Fibroblast of skin of back (primary cell): ENCODE measurements around the gene SHISA9. TPM values are rescaled to one million over a fixed set of nuclear protein-coding genes. Genes with fewer than 3 reads are reported as not detected.
"Not testable (repeated sequence)": the region's sequence is repeated elsewhere in the genome, so short reads cannot be mapped to it uniquely, and the experiment has no call there.

ENCODE experiments used
- DNase-seq: peaks from one replicate; pipeline ENCODE4 v3.0.0-alpha.2; 2013
- polyA plus RNA-seq, 2 experiments: library from polyadenylated mRNA; unstranded; fragments of 120-200 nt; gene quantifications; one replicate each; pipeline ENCODE4 v1.2.1, GENCODE V29; 2013; ENCODE audit not compliant: insufficient read length in 2 of 2

Gene SHISA9
- polyA plus RNA-seq (2013, experiment 1 of 2; ENCODE audit: insufficient read length): not detected
- not detected for polyA plus RNA-seq (2013, experiment 2 of 2; ENCODE audit: insufficient read length)

DNA sequence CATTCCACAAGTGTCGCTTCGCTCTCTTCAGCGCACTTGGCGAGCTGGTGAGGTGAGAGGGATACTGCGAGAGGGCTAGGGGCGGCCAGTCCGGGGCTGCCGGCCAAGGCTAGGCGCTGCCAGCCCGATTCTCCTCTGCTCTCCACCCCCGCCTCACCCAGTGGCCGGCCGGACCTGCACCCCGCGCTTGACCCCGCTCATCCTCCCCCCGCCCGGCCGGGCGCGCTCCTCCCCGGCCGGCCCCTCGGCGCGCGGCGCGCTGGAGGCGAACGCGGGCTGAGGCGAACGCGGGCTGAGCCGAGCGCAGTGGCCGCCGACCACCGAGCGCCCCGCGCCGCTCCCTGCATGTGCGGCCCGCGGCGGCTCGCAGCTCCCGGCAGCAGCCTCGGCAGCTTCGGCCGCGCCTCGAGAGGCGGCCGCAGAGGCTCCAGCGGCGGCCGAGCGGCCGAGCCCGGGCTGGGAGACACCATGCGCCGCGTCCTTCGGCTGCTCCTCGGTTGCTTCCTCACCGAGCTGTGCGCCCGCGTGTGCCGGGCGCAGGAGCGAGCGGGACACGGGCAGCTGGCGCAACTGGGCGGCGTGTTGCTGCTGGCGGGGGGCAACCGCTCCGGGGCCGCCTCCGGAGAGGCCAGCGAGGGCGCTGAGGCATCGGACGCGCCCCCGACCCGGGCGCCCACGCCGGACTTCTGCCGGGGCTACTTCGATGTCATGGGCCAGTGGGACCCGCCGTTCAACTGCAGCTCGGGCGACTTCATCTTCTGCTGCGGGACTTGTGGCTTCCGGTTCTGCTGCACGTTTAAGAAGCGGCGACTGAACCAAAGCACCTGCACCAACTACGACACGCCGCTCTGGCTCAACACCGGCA is at the start of gene SHISA9:
SHISA9 (plus strand) TSS at position 2 of the 865 bp plus-strand sequence.
- DNase-seq: peak; percentile 12

DNA sequence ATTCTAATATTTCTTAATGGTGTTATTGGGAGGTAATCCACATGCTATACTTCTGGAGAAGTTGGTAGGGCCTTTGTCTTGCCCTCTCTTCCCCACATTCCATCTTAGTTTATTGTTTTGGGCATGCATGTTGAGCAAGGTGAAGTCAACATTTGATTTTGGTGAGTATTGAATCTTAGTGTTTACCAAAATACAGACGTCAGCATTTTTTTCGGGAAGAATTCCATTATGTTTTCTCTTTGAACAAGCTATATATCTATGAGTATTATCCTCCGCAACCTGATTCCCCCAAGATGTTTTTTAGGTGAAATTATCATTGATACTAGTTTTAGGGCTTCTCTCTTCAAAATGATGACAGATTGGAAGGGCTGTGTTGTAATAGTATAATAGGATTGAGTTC is 47.4 kb upstream of the SHISA9 start:
- no peak for DNase-seq

DNA sequence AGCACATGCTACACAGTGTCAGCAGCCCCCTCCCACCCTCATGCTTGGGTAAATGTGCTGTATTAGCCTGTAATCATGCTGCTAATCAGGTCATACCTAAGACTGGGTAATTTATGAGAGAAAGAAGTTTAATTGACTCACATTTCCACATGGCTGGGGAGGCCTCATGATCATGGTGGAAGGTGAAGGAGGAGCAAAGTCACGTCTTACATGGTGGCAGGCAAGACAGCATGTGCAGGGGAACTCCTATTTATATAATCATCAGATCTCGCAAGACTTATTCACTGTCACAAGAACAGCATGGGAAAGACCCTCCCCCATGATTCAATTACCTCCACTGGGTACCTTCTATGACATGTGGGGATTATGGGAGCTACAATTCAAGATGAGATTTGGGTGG is 44.0 kb upstream of the SHISA9 start:
- DNase-seq: not testable (repeated sequence)

DNA sequence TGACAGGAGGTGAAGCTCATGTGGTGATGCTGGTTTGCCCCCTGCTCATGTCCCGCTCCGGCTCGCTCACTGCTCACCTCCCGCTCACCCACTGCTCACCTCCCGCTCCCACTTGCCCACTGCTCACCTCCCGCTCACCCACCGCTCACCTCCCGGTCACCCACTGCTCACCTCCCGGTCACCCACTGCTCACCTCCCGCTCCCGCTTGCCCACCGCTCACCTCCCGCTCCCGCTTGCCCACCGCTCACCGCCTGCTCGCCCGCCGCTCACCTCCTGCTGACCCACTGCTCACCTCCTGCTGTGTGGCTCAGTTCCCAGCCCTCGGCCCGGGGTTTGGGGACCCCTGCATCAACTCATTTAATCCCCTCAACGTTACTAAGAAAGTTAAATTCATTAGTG is 39.1 kb upstream of the SHISA9 start:
- no peak for DNase-seq

DNA sequence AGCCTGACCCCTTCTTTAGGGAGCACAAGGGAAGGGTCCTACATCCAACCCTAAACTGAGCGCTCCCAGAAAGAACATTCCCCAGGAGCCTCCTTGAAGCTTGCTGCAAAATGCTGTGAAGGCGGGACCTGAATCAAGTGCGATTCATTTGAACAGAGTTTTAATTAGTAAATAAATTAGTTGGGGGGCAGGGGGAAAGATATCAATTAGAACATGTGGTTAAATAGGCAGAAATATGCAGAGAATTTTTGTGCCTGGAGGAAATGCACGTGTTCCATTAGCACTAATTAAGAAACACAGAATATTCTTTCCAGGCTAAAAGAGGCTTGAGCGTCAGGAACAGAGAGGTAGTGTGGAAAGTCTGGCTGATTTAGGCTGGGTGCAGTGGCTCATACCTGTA is 38.5 kb upstream of the SHISA9 start:
- DNase-seq: no peak

DNA sequence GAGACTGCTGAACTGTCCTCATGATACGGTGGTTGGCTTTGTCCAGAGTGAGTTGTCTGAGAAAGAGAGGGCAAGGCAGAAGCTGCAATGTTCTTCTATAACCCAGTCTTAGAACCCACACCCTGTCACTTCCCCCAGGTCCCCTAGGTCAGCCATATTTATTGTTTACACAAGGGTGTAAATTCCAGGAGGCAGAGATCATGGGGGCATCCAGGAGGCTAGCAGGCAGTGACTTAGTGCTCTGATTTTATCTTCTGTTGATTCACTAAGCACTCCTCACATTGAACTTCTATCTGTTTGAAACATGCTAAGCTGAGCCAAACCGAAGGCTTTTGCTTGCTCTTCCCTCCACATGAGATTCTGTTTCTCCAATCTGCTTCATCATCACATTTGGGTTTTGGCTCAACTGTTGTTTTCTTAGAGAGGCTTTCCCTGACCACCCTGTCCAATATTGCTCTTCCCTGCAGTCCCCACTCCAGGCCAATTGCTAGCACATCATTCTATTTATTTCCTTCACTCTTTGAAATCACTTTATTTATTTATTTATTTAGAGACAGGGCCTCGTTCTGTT is 34.3 kb upstream of the SHISA9 start:
- no peak for DNase-seq

DNA sequence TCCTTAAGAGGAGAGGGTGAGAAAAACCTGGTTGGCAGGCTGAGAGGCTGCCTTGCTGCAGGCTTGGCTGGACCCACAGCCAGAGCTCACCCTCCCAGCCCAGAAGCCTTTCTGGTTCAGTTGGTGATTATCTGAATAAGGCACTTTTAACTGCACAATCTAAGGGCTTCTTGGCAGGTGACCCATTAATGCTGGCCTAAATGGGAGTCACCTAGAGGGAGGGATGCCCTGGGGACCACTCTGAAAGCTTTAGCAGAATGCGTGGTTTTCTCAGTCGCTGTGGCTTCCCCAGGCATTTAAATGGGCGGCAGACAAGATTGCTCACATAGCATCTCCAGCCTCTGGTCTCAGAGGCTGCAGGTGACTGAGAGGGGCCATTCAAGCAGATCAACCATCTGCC is 33.2 kb upstream of the SHISA9 start:
- no peak for DNase-seq

DNA sequence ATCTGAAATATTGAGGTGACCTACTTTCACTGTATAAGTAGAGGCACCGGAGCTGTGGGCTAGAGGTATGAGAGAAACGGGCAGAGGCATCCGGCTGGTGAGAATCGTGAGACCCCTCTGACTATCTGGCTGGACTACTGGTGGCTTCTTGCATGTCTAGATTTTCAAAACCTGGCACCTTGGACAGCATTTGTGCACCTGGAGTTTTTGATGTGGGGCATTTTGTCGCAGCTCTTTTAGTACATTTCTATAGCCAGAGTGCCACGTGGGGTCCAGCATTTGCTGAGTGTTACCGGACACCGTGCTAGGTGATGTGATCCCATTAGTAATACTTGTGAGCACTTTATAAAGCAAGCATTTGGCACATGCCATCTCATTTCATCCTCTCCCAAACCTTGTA is 32.6 kb upstream of the SHISA9 start:
- no peak for DNase-seq

DNA sequence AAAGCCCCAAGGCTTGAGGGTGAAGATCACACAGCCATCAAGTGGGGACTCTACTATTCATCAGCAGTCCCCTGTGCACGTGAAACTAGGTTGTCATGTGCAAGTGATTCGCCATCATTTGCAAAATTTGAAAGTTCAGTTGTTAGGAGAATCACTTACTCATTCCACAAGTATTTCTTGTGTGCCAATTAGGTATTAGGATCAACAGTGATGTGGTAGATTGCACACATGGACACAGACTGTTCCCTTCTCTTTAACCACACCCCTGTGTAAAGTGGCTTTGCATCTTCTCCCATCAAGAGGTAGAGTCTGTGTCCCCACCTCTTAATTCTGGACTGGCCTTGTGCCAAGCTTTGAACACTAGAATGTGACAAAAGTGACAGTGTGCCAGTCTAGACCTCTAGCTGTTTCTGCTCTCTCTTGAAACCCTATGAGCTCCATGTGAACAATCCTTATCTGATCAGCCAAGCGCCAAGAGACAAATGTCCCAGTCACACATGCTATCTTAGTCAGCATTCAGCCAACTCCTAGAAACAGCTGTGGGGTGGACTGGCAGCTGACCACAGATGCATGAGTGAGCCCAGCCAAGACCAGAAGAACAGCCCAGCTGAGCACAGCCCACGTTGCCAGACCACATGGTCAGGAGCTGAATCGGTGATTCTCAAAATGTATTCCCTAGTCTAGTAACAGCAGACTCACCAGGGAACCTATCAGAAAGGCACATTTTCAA is 31.5 kb upstream of the SHISA9 start:
- no peak for DNase-seq

DNA sequence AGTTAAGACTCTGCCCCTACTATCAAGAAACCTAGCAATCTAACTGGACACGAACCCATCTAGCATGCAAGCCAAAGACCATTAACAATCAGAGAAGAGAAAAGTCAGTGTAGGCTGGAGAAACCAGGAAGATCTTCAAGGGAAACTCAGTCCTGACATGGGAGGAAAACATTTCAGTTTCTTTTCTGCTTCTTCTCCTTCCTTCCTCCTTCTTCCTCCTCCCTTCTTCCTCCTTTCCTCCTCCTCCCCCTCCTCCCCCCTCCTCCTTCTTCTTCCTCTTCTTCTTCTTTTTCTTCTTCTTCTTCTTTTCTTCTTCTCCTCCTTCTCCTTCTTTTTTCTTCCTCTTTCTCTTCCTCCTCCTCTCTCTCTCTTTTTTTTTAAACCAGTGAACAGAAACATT is 29.6 kb upstream of the SHISA9 start:
- DNase-seq: no peak

DNA sequence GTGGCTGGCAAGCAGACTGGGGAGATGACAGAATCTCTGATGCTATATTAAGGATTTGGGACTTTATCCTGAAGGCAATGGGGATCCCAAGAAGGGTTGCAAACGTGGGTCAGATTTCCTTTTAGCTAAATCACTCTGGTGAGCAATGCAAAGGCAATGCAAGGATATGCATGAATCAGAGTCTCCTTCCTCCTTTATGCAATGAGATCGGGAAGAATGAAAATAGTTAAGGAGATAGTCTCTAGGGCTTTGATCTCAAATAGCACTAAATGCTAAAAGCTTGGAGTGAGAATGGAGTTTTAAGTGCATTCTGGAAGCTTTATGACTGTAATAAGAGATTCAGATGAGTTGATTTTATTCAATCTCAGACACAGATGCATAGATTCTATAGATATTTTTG is 27.2 kb upstream of the SHISA9 start:
- peak; percentile 85 for DNase-seq

DNA sequence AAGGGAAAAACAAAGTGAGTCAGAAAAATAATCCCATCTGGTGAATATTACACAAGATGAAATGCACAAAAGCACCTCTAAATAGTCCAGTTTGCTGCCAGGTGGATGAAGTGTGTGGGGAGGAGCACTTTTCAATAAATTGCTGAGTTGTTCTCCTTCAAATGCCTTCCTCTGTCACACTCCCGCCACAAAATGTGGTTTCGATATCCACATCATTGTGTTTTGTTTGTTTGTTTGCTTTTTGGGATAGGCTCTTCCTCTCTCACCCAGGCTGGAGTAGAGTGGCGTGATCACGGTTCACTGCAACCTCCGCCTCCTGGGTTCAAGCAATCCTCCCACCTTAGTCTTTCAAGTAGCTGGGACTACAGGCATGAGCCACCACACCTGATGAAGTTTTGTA is 24.6 kb upstream of the SHISA9 start:
- DNase-seq: no peak

DNA sequence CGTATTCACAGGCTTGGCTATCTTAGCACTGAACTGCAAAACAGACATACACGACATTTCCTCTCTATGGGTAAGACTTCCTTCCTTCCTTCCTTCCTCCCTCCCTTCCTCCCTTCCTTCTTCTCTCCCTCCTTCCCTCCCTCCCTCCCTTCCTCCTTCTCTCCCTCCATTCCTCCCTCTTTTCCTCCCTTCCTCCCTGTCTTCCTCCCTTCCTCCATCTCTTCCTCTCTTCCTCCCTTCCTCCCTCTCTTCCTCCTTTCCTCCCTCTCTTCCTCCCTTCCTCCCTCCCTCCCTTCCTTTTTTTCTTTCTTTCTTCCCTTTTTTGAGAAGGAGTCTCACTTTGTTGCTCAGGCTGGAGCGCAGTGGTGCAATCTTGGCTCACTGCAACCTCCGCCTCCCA is 22.4 kb upstream of the SHISA9 start:
- no peak for DNase-seq

DNA sequence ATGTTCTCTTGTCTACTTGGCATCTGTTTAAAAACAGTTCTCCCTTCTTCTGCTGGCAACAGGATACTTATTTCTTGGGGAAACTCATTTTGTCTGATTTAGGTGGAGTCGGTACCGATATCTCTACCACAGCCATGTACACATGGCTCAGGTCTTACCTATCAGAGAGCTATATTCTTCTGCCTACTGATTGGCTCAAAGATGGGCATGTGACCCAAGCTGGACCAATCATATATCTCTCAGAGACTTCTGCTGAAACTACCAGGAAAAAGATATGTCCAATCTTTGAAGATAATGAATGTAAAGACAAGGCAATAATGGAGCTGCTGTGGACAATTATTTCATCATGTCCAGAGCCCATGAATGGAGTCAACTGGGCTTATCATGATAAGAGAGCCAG is 21.6 kb upstream of the SHISA9 start:
- DNase-seq: no peak

DNA sequence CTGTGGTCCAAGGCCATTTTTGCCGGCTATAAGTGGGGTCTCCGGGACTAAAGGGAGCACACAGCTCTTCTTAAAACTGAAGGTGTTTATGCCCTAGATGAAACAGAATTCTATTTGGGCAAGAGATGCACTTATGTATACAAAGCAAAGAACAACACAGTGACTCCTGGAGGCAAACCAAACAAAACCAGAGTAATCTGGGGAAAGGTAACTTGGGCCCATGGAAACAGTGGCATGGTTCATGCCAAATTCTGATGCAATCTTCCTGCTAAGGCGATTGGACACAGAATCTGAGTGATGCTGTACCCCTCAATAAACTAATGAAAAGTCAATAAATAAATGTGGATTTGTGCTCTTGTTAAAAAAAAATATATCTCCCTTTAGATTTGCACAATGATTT is 20.2 kb upstream of the SHISA9 start:
- DNase-seq: no peak

DNA sequence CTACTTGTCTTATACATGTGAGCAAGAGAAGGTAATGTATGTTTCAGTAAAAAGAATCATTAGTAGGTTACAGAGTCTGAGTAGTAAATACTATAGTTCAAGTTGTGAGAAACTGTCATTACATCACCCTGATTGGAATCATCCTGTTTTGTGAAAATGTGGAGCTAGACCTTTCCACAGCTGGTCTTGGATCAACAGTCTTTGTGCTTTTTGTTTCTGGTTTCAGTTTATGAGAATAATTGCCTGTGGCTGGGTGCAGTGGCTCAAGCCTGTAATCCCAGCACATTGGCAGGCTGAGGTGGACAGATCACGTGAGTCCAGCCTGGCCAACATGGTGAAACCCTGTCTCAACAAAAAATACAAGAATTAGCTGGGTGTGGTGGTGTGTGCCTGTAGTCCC is 19.7 kb upstream of the SHISA9 start:
- no peak for DNase-seq

DNA sequence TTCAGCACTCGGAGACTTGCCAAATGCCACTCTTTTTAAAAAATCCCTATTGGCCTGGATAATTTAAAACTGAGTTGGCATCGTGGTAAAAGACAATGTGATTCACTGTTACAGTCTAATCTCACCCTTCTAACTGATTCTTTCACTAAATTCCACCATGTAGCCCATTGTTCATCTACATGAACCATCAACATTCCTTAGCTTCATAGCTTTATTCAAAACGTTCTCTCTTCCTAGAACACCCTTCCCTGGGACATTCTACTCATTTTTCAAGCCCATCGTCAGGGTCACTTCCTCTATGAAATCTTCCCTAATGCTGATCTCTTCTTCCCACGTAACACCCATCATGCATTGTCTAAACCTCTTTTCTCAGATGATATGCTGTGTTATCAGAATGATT is 15.7 kb upstream of the SHISA9 start:
- no peak for DNase-seq

DNA sequence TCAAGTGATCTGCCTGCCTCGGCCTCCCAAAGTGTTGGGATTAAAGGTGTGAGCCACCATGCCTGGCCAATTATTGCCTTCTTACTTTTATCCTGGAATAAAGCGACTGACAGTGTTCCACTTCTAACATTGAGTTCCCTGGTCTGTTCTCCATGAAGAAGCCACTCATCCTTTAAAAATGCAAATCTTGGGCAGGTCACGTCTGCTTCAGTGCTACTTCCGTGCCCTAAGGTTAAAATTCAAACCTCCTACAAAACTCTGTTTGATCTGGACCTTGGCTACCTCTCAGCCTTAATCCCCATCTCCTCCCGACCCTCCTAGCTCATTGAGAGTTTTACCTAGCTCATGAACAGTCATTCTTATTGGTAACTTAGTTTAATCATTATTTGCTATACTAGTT is 9.6 kb upstream of the SHISA9 start:
- DNase-seq: no peak

DNA sequence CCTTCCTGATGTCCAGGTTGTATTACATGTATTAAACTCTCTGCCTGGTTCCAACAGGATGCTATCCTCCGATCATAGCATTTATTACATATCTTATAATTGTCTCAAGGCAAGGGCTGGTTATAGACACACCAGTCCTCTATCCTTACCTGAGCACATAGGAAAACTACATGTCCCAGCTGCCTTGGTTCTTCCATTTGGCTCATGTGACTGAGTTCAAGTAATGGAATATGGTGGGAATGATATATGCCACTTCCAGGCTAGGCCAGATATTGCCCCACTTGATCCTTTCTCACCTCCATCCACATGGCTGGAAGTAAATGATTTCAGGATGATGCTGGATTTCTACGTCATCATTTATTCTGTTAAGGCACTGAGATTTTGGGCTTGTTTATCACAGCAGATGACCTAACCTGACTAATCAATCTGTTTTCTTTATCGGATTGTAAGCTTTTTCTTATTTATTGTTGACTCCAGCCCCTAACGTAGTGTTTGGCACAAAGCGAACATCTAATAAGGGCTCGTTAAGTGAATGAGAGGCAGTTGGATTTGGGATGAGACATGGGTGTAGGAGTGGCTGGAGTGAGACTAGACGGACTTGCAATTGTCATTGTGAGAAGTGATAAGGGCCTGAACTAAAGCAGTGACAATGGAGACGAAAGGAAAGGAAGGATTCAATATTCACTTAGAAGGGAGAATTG is 8.2 kb upstream of the SHISA9 start:
- no peak for DNase-seq

DNA sequence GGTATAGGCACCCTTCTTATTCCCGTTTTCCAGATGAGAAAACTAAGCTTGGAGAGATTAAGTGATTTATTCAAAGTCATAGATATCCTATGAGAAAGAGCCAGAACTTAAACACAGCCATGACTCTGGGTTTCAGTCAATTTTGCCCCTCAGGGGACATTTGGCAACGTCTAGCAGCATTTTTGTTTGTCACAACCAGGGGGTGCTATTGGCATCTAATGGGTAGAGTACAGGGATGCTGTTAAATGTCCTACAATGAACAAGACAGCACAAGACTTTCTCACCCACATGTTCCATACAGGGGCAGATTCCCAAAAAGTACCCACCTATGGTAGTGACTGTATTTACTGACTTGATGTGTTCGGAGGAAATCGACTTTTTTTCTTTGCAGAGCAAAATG is 4.8 kb upstream of the SHISA9 start:
- peak; percentile 24 for DNase-seq

DNA sequence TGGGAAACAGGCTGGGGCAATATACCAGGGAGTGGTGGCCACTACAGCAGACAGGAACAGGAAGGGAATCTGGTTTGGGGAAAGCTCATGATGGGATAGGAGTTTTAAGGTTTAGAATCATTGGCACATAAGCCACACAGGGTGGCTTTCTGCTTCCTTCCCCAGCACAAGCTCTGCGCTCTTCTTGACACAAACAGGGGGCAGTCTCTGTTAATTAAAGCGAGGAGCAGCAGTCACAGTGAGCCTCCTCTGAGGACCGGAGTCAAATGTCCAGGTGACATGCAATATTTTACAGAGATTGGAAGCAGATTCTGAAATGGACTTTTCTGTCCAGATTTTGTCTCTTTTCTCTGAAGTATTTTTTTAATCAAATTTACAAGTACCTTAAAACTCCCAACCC is 2.8 kb upstream of the SHISA9 start:
- no peak for DNase-seq

DNA sequence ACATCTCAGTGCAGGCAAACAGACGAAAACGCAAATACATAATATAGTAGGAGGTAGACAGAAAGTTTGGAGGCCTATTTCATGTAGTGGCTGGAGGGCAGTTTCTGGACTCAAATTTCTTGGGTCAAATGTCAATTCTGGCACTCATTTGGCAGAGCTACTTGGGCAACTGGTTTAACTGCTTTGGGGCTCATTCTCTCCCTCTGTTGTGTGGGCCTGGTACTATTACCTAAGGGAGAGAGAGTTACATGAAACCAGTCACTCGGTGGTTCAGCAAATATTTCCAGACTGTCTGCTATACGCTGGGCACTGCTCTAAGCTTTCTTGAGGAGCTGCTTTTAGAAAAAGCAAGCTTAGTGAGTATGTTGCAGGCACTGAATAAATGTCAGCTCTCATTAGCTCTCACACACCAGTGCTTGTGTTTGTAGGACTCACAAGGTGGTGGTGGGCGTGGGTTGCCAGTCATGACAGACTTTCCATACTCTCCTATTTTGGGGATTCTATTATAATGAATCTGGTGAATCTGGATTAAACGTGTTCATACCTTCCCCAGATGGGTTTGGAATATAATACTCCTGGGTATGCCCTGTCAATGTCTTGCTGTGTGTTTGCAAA is 1.8 kb upstream of the SHISA9 start:
- no peak for DNase-seq

DNA sequence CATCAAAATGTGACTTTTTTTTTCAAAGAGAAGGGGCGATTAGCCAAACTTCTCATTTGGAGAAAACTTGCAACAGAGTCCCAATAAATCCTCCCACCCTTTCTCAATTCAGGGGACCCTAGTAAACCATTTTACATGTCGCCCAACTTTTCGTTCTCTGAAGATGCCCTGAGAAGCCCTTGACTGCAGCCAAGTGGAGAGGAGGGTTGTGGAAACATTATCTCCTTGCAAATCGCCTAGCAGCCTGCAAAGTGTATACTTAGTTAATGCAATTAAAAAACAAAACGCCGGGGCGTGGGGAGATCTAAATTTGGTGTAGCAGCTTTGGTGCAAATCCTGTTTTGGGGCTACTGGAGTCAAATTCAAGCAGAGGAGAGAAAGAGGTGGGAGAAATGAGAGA is 1.2 kb upstream of the SHISA9 start:
- no peak for DNase-seq
